ENCODE results near the gene SPAG6.
"Not testable (repeated sequence)": the region's sequence is repeated elsewhere in the genome, so short reads cannot be mapped to it uniquely, and the experiment has no call there.

Gene SPAG6

DNA sequence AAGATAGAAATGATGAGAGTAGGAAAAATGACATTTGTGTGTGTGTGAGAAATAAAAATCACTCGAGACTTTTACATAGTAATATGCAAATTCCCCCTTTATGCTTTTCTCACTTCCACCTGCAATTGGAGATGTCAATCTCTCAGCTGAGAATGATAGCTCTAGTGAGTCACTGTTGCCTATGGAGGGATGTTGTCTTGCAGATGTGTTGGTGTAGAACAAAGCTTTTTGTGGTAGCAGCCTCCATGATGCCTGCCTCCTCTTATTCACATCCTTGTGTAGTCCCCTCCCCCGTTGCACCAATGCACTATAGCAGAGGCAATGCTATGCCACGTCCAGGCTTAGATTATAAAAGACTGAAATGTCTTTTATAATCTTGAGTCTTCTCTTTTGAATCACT is 33.8 kb downstream of the SPAG6 start:
- DNase-seq = no peak

- no peak for DNase-seq
These were observed 36.0 kb downstream of the SPAG6 start for GRCh38 chr10:22381262-22381661.

DNA sequence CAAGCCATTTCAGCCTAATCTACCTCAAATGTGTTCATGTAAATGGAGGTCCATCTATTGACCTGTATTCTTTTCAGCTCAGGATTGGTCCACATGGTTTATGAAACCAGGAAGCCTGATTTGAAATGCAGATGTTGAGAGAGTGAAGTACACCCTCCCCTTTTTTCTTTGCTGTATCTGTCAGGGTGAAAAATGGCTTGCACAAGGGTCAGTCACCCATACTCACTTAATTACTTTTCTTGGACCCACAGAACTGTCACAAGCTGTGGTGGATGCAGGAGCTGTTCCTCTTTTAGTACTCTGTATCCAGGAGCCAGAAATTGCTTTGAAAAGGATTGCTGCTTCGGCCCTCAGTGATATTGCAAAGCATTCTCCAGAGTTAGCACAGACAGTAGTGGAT is 41.2 kb downstream of the SPAG6 start:
- DNase-seq = no peak

GRCh38 chr10:22389856-22390589 is 44.7 kb downstream of the SPAG6 start:
- no peak for DNase-seq

GRCh38 chr10:22391600-22391999 is 46.3 kb downstream of the SPAG6 start:
- no peak for DNase-seq

- not testable (repeated sequence) for DNase-seq
These were observed 50.9 kb downstream of the SPAG6 start for GRCh38 chr10:22396195-22396594.

GRCh38 chr10:22406916-22407315 is 61.6 kb downstream of the SPAG6 start:
- DNase-seq = not testable (repeated sequence)

DNA sequence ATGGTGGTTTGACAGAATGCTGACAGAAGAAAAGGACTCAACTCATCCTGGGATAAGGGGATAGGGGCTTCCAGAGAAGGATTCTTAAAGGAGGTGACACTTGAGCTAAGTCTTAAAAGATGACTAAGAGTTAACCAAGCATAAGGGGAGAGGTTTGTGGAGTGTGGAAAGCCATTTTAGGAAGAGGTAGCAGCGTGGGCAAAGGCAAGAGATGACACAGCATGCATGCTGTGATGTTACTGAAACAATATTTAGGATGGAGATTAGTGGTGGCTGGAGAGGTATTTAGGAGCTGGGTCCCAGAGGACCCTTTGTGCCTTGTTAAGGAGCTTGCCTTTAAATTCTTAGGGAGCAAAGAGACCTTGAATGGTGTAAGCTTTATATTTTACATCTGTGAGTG is 65.1 kb downstream of the SPAG6 start:
- DNase-seq = no peak

GRCh38 chr10:22410846-22411245 is 65.5 kb downstream of the SPAG6 start:
- DNase-seq = no peak

DNA sequence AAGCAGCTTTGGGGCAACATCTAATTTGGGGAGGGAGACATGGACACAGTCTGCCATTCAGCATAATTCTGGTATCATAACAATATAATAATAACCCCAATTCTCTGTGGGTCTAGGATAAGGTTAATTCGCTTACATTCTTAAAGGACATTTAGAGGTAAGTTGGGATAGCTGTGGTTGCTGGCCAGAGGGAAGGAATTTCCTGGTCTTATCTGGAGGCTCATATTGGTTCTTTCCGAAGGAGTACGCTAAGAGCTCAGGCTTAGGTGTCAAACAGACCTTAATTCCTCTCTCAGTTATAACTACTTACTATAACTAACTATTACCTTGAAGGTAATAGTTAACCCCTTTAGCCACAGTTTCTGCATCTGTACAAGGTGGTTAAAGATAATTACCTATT is 68.8 kb downstream of the SPAG6 start:
- DNase-seq = no peak

DNA sequence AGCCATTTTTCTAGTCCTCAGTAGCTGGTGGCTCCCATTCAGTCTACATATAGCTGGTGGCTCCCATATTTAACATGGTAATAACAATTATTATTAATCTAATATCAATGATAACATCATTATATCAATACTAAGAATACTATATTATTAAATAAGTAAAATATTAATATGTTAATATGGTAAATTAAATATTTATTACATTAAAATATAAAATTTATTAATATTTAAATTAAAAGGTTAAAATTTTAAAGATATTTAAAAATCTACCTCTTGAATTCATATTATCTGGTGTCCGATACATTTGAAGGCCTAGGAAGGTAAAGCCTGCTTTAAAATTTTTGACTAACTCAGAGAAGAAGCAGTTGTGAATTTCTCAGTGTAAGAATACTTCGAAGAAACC is 69.8 kb downstream of the SPAG6 start:
- DNase-seq = no peak

DNA sequence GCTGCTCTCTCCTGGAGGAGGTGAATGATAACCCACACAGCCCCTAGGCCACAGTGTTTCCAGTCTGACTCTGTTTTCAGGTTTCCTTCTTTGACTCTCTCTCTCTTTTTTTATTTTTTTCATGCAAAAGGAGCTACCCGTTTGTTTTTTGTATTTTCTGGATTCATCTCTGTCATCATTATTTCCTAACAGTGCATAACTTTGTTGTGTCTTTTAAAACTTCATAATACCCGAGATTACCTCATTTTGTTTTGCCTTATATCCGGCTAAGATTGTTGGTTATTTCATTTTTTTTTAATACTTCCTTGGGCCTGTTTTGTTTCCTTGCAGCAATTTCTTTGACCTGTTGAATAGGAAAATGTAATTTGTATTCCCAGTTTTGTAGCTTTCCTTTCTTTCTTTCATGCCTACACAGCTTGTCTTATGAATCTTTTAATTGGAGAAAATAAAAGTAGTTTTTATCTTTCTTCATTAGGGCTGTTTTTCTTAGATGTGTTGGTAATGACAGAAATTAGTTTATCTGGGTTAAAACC is 72.5 kb downstream of the SPAG6 start:
- DNase-seq = no peak

DNA sequence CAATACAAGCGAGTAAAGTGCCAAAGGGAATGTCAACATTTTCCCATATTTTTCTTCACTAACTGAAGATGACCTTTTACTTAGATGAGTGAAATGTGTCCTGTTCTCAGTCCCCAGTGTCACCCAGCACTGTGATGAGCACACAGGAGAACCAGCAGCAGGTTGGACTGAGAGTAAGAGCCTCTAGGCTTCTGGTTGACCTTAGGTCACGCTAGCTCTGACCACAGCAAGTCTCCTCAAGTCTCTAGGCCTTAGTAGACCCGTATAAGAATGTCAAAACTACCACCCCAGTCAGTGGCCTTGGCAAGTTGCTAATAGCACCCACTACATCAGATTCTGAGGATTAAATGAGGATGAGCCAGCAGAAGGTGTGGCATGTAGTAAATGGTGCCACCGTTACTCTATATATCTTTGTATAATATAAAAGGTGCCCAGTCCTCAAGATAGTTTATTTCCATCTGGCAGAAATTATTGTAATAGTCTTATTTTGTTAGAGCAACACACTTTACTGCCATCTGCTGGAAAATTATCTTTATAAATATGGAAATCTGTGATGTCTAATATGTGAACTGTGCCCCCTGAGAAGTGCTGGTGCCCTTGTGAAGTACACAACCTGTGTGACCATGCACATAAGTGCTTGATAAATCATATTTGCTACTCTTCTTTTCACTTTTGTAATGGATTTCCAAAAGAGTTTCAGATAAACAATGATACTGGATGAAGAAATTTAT is 75.7 kb downstream of the SPAG6 start:
- DNase-seq = peak in 1 of 2 donors; percentile 58

DNA sequence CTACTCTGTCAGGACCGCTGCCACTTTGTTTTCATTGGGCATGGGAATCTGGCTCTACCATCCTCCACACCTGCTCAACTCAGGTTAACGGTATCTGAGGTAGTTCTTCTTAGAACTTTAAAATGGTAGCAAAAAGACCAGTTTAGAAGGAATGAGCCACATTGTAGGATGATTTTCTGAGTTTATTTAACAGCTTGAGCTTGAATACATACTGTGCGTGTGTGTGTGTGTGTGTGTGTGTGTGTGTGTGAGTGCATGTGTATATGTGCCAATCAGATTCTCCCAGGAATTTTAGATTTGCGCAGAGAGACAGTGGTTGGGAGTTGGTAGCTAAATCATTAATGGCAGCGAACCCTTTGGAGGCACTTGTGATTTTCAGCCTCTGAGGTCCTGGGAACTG is 81.4 kb downstream of the SPAG6 start:
- DNase-seq = no peak

DNA sequence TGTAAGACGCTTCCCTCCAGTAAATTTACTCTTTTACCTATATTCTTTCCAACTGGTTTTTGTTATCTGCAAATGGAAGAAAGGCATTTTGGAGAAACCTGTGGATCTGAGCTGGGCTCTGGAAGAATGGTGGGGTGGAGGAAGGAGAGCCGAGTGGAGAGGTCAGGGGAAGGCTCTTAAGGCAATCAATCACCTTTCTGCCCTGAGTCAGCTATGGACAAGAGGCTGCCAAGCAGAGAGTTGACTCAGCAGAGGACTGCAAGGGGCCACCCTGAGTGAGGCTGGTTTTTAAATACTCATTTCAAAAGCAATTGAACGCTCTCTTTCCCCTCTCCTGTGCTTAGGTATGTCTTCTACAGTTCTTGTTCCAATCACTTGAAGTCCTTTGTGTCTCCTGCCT is 81.8 kb downstream of the SPAG6 start:
- DNase-seq = no peak

GRCh38 chr10:22427890-22428571 is 82.7 kb downstream of the SPAG6 start:
- no peak for DNase-seq

- DNase-seq = no peak
These were observed 83.8 kb downstream of the SPAG6 start for GRCh38 chr10:22429146-22429545.

DNA sequence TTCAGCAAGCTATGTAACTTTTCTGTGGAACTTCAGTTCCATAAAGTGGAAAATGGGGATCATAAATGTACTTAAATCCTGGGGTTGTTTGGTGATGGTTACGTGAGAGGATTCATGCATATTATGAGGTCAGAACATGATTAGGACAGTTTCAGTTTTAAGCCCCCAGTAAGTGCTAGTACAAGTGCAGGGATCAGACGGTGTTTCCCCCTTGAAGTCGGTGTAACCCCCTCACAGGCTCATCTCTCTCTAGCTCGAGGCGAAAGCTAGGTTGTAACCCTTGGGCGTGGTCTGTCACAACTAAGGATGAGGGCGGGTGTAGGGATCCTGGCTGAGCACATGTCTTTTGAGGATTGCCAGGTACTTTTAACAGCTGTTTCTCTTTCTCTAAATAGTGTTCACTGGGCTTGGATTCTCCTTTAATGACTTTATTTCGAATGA is 84.7 kb downstream of the SPAG6 start:
- no peak for DNase-seq

DNA sequence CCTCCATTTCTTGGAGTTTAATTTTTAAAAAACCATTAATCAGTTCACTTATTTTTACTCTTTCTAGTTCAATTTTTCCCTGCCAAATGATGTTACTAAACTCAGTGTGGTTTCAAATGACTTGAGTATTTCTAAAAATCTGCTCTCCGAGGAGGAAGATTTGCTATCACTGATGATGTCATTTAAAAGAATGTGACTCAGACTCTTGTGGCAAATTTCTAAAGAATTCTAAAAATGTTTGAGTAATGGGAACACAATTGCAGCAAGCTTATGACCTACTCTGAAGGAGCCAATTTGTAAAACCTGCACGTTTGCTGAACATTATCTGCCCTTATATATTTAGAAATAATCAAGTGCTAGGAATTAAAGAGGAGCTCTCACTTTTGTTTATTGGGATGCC is 88.6 kb downstream of the SPAG6 start:
- no peak for DNase-seq

DNA sequence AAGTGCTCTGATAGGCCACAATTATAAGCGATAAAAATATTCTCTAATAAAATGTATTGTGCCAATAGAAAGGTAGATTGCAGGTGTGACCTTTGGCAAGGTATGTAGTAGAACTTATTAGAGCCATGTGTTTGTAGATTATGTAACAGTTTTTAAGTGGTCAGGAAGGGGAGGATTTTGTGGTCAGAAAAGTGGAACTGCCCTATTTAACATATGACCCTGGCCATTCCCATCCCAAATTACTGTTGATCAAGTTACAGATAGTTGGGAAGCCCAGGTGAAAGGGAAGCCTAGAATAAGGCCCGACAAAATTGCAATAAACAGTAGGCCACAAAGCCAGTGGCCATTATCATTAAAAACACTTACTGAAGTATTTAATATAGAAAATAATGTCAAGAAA is 89.2 kb downstream of the SPAG6 start:
- DNase-seq = no peak

DNA sequence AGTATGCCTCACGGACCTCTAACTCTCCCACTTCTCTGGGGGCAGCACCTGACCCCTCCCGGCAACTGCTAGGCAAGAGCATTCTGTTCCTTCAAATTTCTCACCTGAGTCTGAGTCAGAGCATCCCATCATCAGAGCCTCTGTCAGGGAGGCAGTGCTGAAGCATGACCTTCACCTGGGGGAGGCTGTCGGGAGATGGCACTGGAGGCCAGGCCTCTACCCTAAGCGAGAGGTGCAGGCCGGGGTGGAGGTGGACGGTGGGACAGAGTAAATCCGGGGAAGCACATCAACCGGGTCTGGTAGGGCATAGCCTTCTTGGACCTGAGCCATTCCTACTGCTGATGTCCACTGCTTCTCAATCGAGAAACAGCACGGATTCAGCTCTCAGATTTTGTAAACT is 90.4 kb downstream of the SPAG6 start:
- no peak for DNase-seq

DNA sequence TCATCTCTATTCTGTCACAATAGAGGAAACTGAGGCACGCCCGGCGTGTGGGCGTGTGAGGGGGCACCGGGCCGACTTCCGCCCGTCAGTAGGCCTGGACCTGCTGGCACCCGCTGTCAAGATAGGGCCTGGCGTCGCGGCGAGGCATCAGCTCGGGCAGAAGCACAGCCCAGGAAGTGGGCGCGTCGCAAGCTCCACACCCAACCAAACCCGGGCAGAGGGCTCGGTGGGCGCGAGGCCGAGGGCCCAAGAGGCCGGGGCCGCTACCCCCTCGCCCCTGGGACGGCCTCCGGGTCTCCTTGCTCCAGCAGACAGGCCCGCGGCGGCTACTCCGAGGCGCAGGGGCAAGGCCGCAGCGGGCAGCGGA is 91.2 kb downstream of the SPAG6 start:
- peak in 1 of 2 donors; percentile 57 for DNase-seq

DNA sequence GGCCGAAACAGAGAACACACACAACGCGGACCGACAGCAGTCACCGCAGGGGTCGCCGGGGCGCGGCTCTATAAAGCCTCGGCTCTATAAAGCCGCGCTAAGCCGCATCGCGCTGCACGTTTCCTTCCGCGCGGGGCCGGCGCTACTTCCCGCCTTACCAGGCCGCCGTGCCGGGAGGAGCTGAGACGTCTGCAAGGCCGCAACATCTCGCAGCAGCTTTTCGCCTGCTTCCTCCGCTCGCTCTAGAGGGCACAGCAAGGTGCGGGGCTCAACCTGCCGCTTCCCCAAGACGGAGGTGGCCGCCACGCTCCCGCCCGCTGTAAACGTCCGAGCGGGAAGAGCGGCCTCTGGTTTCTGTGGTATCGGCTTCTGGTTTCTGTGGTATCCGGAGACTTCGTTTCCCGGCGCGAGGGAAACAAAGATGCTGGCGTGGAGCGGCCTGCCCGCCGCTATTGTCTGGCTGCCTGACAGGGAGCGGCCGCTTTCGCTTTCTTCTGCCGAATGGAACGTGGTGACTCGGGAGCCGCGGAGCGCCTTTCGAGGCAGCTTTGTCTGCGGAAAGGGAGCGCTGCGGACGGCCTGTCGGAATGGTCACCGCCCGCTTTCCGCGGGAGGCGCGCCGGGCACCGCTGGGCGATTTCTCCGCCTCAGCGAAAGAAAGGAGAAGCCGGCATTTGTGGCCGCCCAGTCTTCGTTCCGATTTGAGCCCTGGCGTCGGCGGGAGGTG is 91.8 kb downstream of the SPAG6 start:
- DNase-seq = peak; percentile 92 to 94

Data from CD4-positive, alpha-beta T cell treated with Interferon alpha-2 for 1 hour (primary cell).